IPS-NIHi11 (cell line): Measurements from ENCODE around the gene ELMOD2.
A peak's percentile ranks its signal among the peaks of the same experiment; 100 is the strongest.
"Not testable (repeated sequence)": the region's sequence is repeated elsewhere in the genome, so short reads cannot be mapped to it uniquely, and the experiment has no call there.

Source experiments
- DNase-seq: peaks from one replicate; pipeline ENCODE4 v3.0.0; 2012; ENCODE audit warnings: mixed read lengths, low spot score

ELMOD2 gene, protein sequence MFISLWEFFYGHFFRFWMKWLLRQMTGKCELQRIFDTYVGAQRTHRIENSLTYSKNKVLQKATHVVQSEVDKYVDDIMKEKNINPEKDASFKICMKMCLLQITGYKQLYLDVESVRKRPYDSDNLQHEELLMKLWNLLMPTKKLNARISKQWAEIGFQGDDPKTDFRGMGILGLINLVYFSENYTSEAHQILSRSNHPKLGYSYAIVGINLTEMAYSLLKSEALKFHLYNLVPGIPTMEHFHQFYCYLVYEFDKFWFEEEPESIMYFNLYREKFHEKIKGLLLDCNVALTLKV

DNA sequence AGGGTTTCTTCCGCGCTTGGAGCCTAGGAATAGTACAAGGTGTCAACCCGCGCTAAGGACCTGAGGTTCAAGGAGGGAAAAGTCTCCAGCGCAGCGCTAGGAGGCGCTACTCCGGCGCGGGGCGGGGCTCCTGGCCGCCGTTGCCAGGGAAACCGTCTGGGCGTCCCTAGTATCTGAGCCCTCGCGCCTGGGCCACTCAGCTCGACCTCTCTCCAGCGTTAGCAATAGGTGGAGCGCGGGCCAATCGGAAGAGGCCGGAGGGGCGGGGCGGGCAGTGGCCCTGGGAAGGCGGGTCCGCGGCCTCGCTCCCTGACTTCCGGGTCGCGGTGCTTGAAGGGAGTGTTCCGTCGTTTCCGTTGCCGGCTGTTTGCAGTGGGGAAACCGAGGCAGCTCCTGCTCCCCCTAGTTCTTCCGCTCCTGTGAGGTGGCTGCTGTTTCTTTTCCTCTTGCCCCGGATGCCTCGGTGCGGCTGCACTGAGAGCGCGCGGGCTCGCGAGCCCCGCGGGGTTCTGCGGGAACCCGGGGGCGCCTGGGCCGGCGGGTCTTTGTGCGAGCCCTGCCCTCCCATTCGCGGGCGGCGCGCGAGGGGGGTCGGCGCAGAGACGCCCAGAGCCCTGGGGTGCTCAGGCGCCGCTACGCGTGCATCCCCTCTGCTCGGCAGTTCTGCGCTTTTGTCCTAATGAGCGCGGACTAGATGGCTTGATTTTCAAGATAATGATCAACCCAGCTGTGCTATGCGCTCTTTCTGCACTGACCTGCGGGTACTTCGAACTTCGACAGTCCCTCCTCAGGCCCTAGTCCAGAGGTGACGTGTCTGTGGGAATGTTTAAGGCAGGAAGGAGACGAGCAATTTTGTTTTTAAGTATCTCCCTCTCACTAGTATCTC is at the start of gene ELMOD2:
ELMOD2 (plus strand) TSS at position 312 of the 886 bp plus-strand sequence. CDS start 1,261 bp downstream, outside the sequence.
- DNase-seq, result peak; percentile 100

DNA sequence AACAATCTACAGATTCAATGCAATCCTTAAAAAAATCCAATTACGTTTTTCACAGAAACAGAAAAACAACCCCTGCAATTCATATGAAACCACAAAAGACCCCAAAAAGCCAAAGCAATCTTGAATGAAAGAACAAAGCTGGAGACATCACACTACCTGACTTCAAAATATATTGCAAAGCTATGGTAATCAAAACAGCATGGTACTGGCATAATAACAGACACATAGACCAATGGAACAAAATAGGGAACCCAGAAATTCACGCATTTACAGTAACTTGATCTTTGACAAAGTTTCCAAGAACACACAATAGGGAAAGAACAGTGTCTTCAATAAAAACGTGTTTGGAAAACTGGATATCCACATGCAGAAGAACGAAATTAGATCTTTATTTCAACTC is 40.5 kb upstream of the ELMOD2 start:
- DNase-seq, result no peak

DNA sequence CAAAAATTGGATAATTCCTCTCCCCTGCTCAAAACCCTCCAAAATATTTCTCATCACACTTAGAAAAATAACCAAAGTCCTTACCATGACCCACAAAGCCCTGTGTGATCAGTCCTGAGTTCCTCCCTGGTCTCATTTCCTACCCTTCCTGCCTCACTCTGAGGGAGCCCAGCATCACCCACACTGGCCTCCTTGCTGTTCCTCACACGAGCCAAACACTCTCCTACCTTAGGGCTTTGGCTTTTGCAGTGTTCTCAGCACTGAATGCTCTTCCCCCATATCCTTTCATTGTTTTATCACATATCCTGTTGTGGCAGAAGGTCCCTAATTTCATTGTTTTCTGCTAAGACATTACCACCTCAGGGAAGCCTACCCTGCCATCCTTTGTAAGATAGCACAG is 38.0 kb upstream of the ELMOD2 start:
- no peak for DNase-seq

GRCh38 chr4:140497405-140497746 is 26.6 kb upstream of the ELMOD2 start:
- DNase-seq, result peak; percentile 17

- DNase-seq, result peak; percentile 74
Observed at GRCh38 chr4:140497747-140498636, 26.0 kb upstream of the ELMOD2 start, which contains the start of gene MGAT4D. Gene MGAT4D, minus strand, starts transcription at chr4:140498293. Its CDS starts 71 bp downstream, at chr4:140498222.

- DNase-seq, result no peak
Observed at GRCh38 chr4:140499391-140499790, 24.6 kb upstream of the ELMOD2 start.

- no peak for DNase-seq
Observed at GRCh38 chr4:140504261-140504660, 19.7 kb upstream of the ELMOD2 start.

- not testable (repeated sequence) for DNase-seq
Observed at GRCh38 chr4:140513765-140514164, 10.2 kb upstream of the ELMOD2 start.

GRCh38 chr4:140515423-140515822 is 8.5 kb upstream of the ELMOD2 start:
- no peak for DNase-seq

- no peak for DNase-seq
Observed at GRCh38 chr4:140523370-140523856, 555 bp upstream of the ELMOD2 start.

DNA sequence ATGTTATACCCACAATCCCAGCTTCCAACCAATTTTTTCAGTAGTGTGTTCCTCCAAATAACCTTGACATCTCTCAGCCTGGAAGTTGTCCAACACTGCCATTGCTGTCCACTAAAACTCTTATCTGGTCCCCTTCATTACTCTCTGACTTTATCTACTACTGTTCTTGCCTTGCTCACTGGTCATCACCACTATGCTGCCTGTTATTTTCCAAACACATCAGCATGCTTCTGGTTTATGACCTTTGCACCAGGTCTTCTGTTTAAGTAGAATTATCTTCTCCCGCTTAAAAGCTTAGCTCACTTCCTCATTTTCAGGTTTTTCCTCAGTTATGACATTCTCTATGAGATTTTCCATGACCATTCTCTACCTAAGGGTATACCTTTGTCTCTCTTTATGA is 5.5 kb downstream of the ELMOD2 start:
- DNase-seq, result no peak

- no peak for DNase-seq
Observed at GRCh38 chr4:140533951-140534480, 10.0 kb downstream of the ELMOD2 start.

- no peak for DNase-seq
Observed at GRCh38 chr4:140556372-140557085, 32.6 kb downstream of the ELMOD2 start.

DNA sequence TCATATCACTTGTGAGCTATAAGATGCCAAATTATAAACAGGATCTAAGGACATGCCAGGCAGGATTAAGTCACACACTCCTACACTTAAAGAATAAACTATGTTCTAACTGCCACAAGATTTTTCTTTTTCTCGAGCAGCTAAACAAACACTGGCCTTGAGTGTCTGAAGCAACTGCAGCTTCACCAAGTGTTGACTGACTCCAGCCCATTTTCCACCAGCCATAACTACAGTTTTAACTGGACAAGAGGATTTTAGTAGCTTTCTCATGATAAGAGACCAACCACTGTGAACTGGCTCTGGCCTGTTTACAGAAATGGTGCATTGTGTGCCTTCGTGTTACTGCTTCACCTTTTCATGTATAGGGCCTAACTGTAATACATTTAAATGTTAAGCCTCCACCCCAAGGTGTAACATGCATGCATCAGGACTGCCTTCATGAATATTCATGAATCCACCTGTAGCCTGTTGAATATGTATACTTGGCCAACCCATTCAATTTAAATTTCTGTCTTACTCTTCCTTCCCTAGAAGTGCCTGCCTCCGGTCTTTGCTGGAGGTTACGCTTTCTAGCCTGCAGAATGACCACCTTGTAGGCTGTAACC is 34.0 kb downstream of the ELMOD2 start:
- no peak for DNase-seq

DNA sequence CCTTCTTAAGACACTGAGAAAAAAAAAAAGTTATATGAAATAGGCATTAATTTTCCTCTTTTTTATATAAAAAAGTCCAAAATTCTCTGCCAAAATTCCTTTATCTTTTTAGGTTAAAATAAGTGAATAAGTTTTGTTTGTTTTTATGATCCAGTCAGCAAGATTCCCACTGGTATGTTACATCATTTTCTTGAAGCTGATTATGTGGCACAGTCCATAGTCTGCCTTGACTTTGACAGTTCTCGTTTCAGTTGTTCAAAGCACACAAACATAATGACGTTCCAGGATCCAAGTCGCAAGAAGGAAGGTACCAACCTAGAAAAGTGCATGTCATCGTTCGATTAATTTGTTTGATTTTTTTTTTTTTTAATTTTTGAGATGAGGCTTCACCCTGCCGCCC is 35.7 kb downstream of the ELMOD2 start:
- no peak for DNase-seq

DNA sequence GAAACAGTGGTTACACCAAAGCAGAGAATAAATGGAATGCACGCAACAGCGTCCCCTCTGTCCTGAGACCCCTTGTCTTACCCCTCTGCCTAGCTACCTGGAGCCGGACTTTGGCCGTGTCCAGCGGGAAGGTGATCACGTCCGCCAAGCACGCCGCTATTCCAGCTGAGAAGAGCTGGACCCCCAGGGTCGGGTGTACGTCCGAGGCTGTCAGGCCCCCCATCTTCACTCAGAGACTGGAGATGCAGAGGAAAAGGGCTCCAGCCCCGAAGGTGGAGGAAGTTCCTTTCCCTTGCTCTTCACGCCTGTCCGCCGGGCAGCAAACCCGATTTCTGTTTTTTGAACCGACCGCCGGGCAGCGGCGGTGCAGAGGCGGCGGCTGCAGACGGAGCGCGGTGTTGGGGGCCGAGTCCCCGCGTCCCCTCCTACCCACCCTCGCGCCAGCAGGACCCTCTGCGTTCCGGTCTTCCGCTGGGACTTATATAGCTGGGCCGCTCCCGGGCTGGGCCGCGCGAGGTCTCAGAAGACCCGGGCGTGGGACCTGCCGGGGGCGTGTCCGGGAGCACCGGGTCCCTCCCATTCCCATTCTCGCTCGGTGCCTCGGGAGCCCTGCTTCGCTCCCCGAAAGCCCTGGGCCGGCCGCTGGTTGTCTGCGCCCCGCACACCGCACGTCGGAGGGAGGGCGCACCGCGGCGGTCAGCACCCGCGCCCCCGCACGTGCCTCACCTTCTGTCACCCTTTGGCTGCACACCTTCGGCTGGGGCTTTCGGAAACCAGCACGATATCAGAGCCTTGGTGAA is 44.7 kb downstream of the ELMOD2 start, which contains the start of gene UCP1:
UCP1 (minus strand) TSS at position 455 of the 800 bp plus-strand sequence; CDS start at position 223, 232 bp downstream.
- DNase-seq, result peak; percentile 87

DNA sequence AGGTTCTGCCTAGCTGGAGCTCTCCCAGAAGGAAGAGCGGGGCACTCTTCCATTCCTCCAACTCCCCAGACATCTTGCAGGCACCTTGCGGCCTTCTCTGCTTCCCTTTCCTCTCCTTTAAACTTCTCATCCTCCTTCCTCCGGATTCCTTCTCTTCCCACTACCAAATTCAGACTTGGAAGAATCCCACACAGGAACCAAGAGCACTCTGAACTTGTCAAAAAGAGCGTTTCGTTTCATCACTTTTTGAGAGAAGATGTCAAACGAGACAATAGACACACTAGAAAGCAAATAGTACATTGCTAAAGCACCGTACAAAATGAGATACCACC is 45.3 kb downstream of the ELMOD2 start:
- no peak for DNase-seq

- no peak for DNase-seq
Observed at GRCh38 chr4:140571620-140572019, 47.7 kb downstream of the ELMOD2 start.

GRCh38 chr4:140575489-140575888 is 51.5 kb downstream of the ELMOD2 start:
- no peak for DNase-seq

GRCh38 chr4:140579278-140579677 is 55.3 kb downstream of the ELMOD2 start:
- DNase-seq, result no peak
